NCI-H2029 treated with DMSO at 0.1 percent for 48 hours (cell line): ENCODE results near the gene CDCA5.
A peak's percentile ranks its signal among the peaks of the same experiment; 100 is the strongest.

Experiments used
- DNase-seq: peaks from one replicate; lab custom pipeline; 2025; lab: John Stamatoyannopoulos, UW

Gene CDCA5

GRCh38 chr11:65107078-65107477 lies 23.2 kb upstream of the CDCA5 start:
- DNase-seq: no peak

- DNase-seq: no peak
These were observed 20.8 kb upstream of the CDCA5 start for GRCh38 chr11:65104628-65105027.

- no peak for DNase-seq
These were observed 19.6 kb upstream of the CDCA5 start for GRCh38 chr11:65103476-65103875.

- DNase-seq: peak; percentile 95
These were observed 18.6 kb upstream of the CDCA5 start for GRCh38 chr11:65102142-65103095.

GRCh38 chr11:65100674-65101350 lies 17.0 kb upstream of the CDCA5 start:
- DNase-seq: peak; percentile 71

- DNase-seq: no peak
These were observed 13.1 kb upstream of the CDCA5 start for GRCh38 chr11:65096926-65097325.

- peak; percentile 68 for DNase-seq
These were observed 12.3 kb upstream of the CDCA5 start, which contains the start of gene VPS51 for GRCh38 chr11:65095974-65096806. VPS51 (plus strand) TSS chr11:65096214; CDS start chr11:65096251, 37 bp downstream.

- DNase-seq: no peak
These were observed 11.6 kb upstream of the CDCA5 start for GRCh38 chr11:65095427-65095826.

- DNase-seq: no peak
These were observed 6.8 kb upstream of the CDCA5 start for GRCh38 chr11:65090628-65091027.

GRCh38 chr11:65089621-65090020 lies 5.8 kb upstream of the CDCA5 start:
- DNase-seq: no peak

GRCh38 chr11:65087827-65088226 lies 4.0 kb upstream of the CDCA5 start:
- DNase-seq: no peak

GRCh38 chr11:65087216-65087615 lies 3.4 kb upstream of the CDCA5 start:
- DNase-seq: no peak

- no peak for DNase-seq
These were observed 3.0 kb upstream of the CDCA5 start for GRCh38 chr11:65086809-65087208.

GRCh38 chr11:65085446-65085845 lies 1.6 kb upstream of the CDCA5 start:
- DNase-seq: no peak

- no peak for DNase-seq
These were observed 947 bp upstream of the CDCA5 start for GRCh38 chr11:65084598-65085375.

- no peak for DNase-seq
These were observed 556 bp downstream of the CDCA5 start for GRCh38 chr11:65083134-65083833.

GRCh38 chr11:65078786-65079342 lies 5.0 kb downstream of the CDCA5 start:
- DNase-seq: no peak

- DNase-seq: peak; percentile 1
These were observed 5.7 kb downstream of the CDCA5 start for GRCh38 chr11:65078151-65078550.

- DNase-seq: no peak
These were observed 6.4 kb downstream of the CDCA5 start for GRCh38 chr11:65077451-65077850.

- no peak for DNase-seq
These were observed 11.2 kb downstream of the CDCA5 start for GRCh38 chr11:65072631-65072966.
